BLaER1 (cell line): Measurements from ENCODE around the gene IQGAP2.

Source experiments
- H3K27ac ChIP-seq: shearing (Covaris generic); formaldehyde crosslinking; 2 replicates; pipeline ENCODE4 v1.8.1; 2022
- H3K27me3 ChIP-seq: shearing (Covaris generic); formaldehyde crosslinking; 2 replicates; pipeline ENCODE4 v1.8.1; 2022
- H3K36me3 ChIP-seq: shearing (Covaris generic); formaldehyde crosslinking; 2 replicates; pipeline ENCODE4 v1.8.1; 2022
- H3K4me1 ChIP-seq: shearing (Covaris generic); formaldehyde crosslinking; 2 replicates; pipeline ENCODE4 v1.8.1; 2022
- H3K4me2 ChIP-seq: shearing (Covaris generic); formaldehyde crosslinking; 2 replicates; pipeline ENCODE4 v1.8.1; 2022
- H3K4me3 ChIP-seq: shearing (Covaris generic); formaldehyde crosslinking; 2 replicates; pipeline ENCODE4 v1.8.1; 2022
- H3K9ac ChIP-seq: shearing (Covaris generic); formaldehyde crosslinking; 2 replicates; pipeline ENCODE4 v1.8.1; 2022
- H3K9me3 ChIP-seq: shearing (Covaris generic); formaldehyde crosslinking; 2 replicates; pipeline ENCODE4 v1.8.1; 2022
- H4K20me1 ChIP-seq: shearing (Covaris generic); formaldehyde crosslinking; 2 replicates; pipeline ENCODE4 v1.8.1; 2022
- Cebpa-rat ChIP-seq: shearing (Covaris generic); IDR thresholded peaks from 2 replicates; pipeline ENCODE4 v1.8.1; 2022

IQGAP2 gene

GRCh38 chr5:76371960-76372322 lies 31.1 kb upstream of the IQGAP2 start:
- Histone ChIP-seq H3K9ac (no peak overlapping the region), H3K36me3 (no peaks in the 10 kb centered on the region), H3K4me2 (peak overlapping the region; percentile 17; the same call in 1 of the 2 replicates), H3K27me3 (no peaks in the 10 kb centered on the region), H4K20me1 (no peaks in the 10 kb centered on the region), H3K4me1 (peaks cover 11% of the 10 kb centered on the region), H3K9me3 (no peaks in the 10 kb centered on the region), H3K4me3 (no peak overlapping the region), H3K27ac (peak overlapping the region; percentile 21; the same call in 1 of the 2 replicates)
- TF ChIP-seq Cebpa-rat, result no peak

- Histone ChIP-seq H3K4me3 (no peak overlapping the region), H3K36me3 (no peaks in the 10 kb centered on the region), H4K20me1 (no peaks in the 10 kb centered on the region), H3K27ac (peak overlapping the region; percentile 21; the same call in 1 of the 2 replicates), H3K9ac (no peak overlapping the region), H3K4me2 (peak overlapping the region; percentile 17; the same call in 1 of the 2 replicates), H3K27me3 (no peaks in the 10 kb centered on the region), H3K4me1 (peaks cover 11% of the 10 kb centered on the region), H3K9me3 (no peaks in the 10 kb centered on the region)
- no peak for TF ChIP-seq Cebpa-rat
Observed at GRCh38 chr5:76372323-76373054, 30.6 kb upstream of the IQGAP2 start.

DNA sequence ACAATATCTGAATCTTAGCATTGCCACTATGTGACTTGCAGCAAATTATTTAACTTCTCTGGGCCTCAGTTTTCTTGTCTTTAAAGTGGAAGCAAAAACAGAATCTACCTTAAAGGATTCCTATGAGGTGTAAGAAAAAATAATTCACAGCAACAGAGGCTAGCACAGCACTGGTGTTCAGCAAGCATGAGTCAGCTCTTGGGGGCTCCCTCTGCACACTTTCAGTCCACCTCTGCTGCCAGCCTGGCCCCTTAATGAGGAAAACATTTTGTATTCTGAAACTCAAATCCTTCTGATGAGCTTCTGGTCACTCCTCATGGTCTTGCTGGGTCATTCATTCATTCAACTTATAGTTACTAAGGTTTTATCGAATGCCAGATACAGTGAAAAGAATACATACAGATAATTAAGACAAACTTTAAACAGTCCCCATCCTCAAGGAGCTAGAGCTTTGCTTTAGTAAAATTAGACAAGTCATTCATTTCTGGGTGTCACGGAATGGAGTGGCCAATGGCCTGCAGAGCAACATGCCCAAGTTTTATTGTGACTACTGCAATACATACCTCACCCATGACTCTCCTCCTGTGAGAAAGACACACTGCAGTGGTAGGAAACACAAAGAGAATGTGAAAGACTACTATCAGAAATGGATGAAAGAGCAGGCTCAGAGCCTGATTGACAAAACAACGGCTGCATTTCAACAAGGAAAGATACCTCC lies 26.8 kb upstream of the IQGAP2 start:
- no peak overlapping the region for H3K4me2 ChIP-seq
- no peak overlapping the region for H3K9ac ChIP-seq
- H3K36me3 ChIP-seq, result no peaks in the 10 kb centered on the region
- no peak overlapping the region for H3K27ac ChIP-seq
- H4K20me1 ChIP-seq, result no peaks in the 10 kb centered on the region
- no peak for TF ChIP-seq Cebpa-rat
- H3K4me1 ChIP-seq, result peaks cover 24% of the 10 kb centered on the region
- H3K4me3 ChIP-seq, result no peak overlapping the region
- H3K27me3 ChIP-seq, result no peaks in the 10 kb centered on the region
- no peaks in the 10 kb centered on the region for H3K9me3 ChIP-seq

- H3K36me3 ChIP-seq, result no peaks in the 10 kb centered on the region
- no peak overlapping the region for H3K4me2 ChIP-seq
- H3K4me1 ChIP-seq, result peaks cover 24% of the 10 kb centered on the region
- TF ChIP-seq Cebpa-rat, result no peak
- no peaks in the 10 kb centered on the region for H4K20me1 ChIP-seq
- no peak overlapping the region for H3K27ac ChIP-seq
- H3K27me3 ChIP-seq, result no peaks in the 10 kb centered on the region
- no peaks in the 10 kb centered on the region for H3K9me3 ChIP-seq
- H3K4me3 ChIP-seq, result no peak overlapping the region
- H3K9ac ChIP-seq, result no peak overlapping the region
Observed at GRCh38 chr5:76376866-76377230, 26.2 kb upstream of the IQGAP2 start.

GRCh38 chr5:76378355-76378754 lies 24.7 kb upstream of the IQGAP2 start:
- Histone ChIP-seq H4K20me1 (no peaks in the 10 kb centered on the region), H3K4me1 (peaks cover 17% of the 10 kb centered on the region), H3K9ac (no peak overlapping the region), H3K4me3 (no peak overlapping the region), H3K27me3 (no peaks in the 10 kb centered on the region), H3K9me3 (no peaks in the 10 kb centered on the region), H3K4me2 (no peak overlapping the region), H3K27ac (no peak overlapping the region), H3K36me3 (no peaks in the 10 kb centered on the region)
- no peak for TF ChIP-seq Cebpa-rat

GRCh38 chr5:76379316-76379715 lies 23.8 kb upstream of the IQGAP2 start:
- Histone ChIP-seq H3K9ac (no peak overlapping the region), H3K4me1 (peaks cover 22% of the 10 kb centered on the region), H3K9me3 (no peaks in the 10 kb centered on the region), H3K4me2 (peak overlapping the region; percentile 27), H3K27me3 (no peaks in the 10 kb centered on the region), H3K4me3 (no peak overlapping the region), H4K20me1 (no peaks in the 10 kb centered on the region), H3K36me3 (no peaks in the 10 kb centered on the region), H3K27ac (no peak overlapping the region)
- TF ChIP-seq Cebpa-rat, result no peak

DNA sequence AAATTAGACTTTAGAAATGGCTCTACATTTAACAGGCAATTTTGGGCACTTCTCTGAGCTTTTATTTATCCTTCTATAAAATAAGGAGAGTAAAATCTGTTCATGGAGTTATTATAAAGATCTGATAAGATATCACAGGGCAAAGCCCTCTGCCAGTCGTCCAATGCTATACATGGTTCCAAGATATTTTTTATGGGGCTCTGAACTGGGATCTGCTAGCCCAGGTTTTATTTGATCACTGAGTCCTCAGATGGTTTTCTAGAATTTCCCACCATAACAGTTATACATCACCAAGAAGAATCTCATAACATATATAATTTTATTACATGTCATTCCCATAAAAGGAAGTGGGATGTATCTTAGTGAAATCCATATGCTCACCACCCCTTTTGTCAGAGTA lies 23.2 kb upstream of the IQGAP2 start:
- H3K27ac ChIP-seq, result no peak overlapping the region
- H3K36me3 ChIP-seq, result no peaks in the 10 kb centered on the region
- H3K27me3 ChIP-seq, result no peaks in the 10 kb centered on the region
- H3K4me1 ChIP-seq, result peaks cover 23% of the 10 kb centered on the region
- TF ChIP-seq Cebpa-rat, result no peak
- no peak overlapping the region for H3K4me2 ChIP-seq
- H3K4me3 ChIP-seq, result no peak overlapping the region
- H3K9ac ChIP-seq, result no peak overlapping the region
- H3K9me3 ChIP-seq, result no peaks in the 10 kb centered on the region
- no peaks in the 10 kb centered on the region for H4K20me1 ChIP-seq

DNA sequence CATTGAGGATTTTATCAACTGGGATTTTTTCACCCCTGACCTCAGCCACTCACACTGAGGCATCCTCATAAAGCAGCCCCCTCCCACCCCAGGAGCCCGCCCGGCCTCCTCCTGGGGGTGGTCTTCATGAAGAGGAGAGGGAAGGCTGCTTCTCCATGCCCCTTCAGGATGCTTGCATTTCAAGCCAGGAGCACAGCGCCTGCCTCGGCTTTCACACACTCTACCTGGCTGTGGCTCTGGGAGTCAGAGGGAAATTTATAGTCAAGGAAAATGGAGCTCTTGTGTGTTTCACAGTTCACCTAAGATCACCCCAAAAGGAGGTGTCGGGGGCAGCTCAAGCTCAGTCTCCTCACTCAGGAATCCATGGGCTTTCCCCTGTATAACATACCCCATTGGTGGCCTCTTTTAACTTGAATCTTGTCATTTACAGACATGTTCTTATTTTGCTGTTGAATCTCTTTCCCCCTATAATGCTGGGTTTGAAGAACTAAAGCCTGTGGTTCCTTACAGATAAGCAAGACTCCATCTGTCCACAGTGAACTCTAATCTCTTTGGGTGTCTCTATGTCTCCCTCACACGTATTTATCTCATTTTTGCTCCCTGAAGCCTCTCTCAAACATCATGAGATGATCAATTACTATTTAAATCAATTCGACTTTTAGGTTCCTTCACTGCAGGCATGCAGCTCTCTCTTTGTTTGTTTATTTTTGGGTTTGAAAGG lies 22.6 kb upstream of the IQGAP2 start:
- no peak overlapping the region for H3K27ac ChIP-seq
- TF ChIP-seq Cebpa-rat, result no peak

GRCh38 chr5:76383126-76383832 lies 19.8 kb upstream of the IQGAP2 start:
- H3K36me3 ChIP-seq, result no peaks in the 10 kb centered on the region
- no peak overlapping the region for H3K4me2 ChIP-seq
- H3K4me1 ChIP-seq, result peaks cover 23% of the 10 kb centered on the region
- no peak overlapping the region for H3K9ac ChIP-seq
- H3K9me3 ChIP-seq, result no peaks in the 10 kb centered on the region
- no peak for TF ChIP-seq Cebpa-rat
- H3K27me3 ChIP-seq, result no peaks in the 10 kb centered on the region
- no peak overlapping the region for H3K4me3 ChIP-seq
- no peaks in the 10 kb centered on the region for H4K20me1 ChIP-seq
- H3K27ac ChIP-seq, result no peak overlapping the region

More for the DNA sequence above, 22.6 kb upstream of the IQGAP2 start:
- no peak overlapping the region for H3K9ac ChIP-seq
- no peak overlapping the region for H3K4me3 ChIP-seq
- H3K9me3 ChIP-seq, result no peaks in the 10 kb centered on the region
- H3K27me3 ChIP-seq, result no peaks in the 10 kb centered on the region
- H3K36me3 ChIP-seq, result no peaks in the 10 kb centered on the region
- no peaks in the 10 kb centered on the region for H4K20me1 ChIP-seq
- peaks cover 23% of the 10 kb centered on the region for H3K4me1 ChIP-seq
- no peak overlapping the region for H3K4me2 ChIP-seq
